Measurements from ENCODE around the gene SPINDOC. TPM values are rescaled to one million over a fixed set of nuclear protein-coding genes. Genes with fewer than 3 reads are reported as not detected.

The SPINDOC gene
- total and polyA plus RNA-seq, 9 of the 15 experiments (the other 6 are each of a cell fraction or from before 2014, with no cell fraction given), result 0.70 to 36.3 (median 19.6) TPM

- TF ChIP-seq, protein P1, sequence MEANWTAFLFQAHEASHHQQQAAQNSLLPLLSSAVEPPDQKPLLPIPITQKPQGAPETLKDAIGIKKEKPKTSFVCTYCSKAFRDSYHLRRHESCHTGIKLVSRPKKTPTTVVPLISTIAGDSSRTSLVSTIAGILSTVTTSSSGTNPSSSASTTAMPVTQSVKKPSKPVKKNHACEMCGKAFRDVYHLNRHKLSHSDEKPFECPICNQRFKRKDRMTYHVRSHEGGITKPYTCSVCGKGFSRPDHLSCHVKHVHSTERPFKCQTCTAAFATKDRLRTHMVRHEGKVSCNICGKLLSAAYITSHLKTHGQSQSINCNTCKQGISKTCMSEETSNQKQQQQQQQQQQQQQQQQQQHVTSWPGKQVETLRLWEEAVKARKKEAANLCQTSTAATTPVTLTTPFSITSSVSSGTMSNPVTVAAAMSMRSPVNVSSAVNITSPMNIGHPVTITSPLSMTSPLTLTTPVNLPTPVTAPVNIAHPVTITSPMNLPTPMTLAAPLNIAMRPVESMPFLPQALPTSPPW (CRISPR knock-in tag; IDR thresholded peaks at IDR 0.05), result no peak
- TF ChIP-seq FOXM1 (IDR thresholded peaks at IDR 0.05; ENCODE audit: low read depth) (no peak), FOXM1 (CRISPR knock-in tag; IDR thresholded peaks at IDR 0.05; ENCODE audit: low read depth) (no peak), KLF1 (tag; IDR thresholded peaks at IDR 0.05) (no peak), ZBTB11 (CRISPR knock-in tag; IDR thresholded peaks at IDR 0.05) (no peak), XRCC4 (IDR thresholded peaks at IDR 0.05; ENCODE audit: extremely low read depth, insufficient read depth, insufficient read length) (no peak), ETV6 (IDR thresholded peaks at IDR 0.05; ENCODE audit: borderline replicate concordance in 1 of 2, low read depth in 2 of 2, low read length in 1 of 2) (no peak), ETV6 (CRISPR knock-in tag; IDR thresholded peaks at IDR 0.05; ENCODE audit: borderline replicate concordance) (no peak), ZBTB9 (CRISPR knock-in tag; IDR thresholded peaks at IDR 0.05) (no peak), CBFA2T2 (conservative IDR thresholded peaks at IDR 0.05) (no peak)
- TF ChIP-seq, protein P2, sequence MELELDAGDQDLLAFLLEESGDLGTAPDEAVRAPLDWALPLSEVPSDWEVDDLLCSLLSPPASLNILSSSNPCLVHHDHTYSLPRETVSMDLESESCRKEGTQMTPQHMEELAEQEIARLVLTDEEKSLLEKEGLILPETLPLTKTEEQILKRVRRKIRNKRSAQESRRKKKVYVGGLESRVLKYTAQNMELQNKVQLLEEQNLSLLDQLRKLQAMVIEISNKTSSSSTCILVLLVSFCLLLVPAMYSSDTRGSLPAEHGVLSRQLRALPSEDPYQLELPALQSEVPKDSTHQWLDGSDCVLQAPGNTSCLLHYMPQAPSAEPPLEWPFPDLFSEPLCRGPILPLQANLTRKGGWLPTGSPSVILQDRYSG (tag; conservative IDR thresholded peaks at IDR 0.05; ENCODE audit: low read depth), result no peak
Measured at GRCh38 chr11:63766531-63767235, 46.6 kb upstream of the SPINDOC start (continued).

Measured in K562 (cell line).